GM12865 (cell line): ENCODE measurements around the gene DEFB131B.
A peak's percentile ranks its signal among the peaks of the same experiment; 100 is the strongest.

Experiments used
- DNase-seq: peaks from one replicate; pipeline ENCODE4 v3.0.0; 2010; ENCODE audit warnings: low read depth
- H3K4me3 ChIP-seq: 2 replicates; pipeline ENCODE4 v1.5.1; 2011; ENCODE audit warnings: mild to moderate bottlenecking, low read depth, low read length, control low read depth
- TF ChIP-seq, protein P1 (sequence below): IDR thresholded peaks from 2 replicates; pipeline ENCODE4 v1.5.1; 2011; ENCODE audit warnings: low read length, control low read depth, low read depth, inconsistent platforms; ENCODE audit not compliant: insufficient read depth; ENCODE audit errors: missing control alignments

Gene DEFB131B

DNA sequence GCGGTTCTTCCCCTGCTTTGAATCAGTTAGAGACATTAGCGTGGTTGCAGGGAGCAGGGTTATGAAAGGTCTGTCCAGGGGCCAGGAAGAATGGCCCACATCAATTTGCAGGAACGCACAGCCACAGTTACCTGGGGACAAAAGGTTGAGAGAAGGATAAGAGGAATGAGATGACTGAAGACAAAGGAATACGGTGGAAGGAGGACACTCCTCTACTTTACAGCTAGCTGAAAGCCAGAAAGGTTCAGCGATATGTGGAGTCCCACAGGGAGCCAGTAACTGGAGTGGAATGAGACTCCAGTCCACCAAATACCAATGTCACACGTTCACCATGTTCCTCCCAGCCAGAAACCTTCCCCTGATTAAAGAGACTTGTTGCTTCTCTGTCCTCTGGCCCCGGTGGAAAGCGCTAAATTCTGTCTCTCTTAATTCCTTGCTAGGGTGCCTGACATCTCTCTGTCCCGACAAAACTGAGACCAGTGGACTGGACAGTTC, 39.4 kb downstream of the DEFB131B start:
- TF ChIP-seq, protein P1, sequence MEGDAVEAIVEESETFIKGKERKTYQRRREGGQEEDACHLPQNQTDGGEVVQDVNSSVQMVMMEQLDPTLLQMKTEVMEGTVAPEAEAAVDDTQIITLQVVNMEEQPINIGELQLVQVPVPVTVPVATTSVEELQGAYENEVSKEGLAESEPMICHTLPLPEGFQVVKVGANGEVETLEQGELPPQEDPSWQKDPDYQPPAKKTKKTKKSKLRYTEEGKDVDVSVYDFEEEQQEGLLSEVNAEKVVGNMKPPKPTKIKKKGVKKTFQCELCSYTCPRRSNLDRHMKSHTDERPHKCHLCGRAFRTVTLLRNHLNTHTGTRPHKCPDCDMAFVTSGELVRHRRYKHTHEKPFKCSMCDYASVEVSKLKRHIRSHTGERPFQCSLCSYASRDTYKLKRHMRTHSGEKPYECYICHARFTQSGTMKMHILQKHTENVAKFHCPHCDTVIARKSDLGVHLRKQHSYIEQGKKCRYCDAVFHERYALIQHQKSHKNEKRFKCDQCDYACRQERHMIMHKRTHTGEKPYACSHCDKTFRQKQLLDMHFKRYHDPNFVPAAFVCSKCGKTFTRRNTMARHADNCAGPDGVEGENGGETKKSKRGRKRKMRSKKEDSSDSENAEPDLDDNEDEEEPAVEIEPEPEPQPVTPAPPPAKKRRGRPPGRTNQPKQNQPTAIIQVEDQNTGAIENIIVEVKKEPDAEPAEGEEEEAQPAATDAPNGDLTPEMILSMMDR = no peak
- DNase-seq = no peak
- no peak overlapping the region for H3K4me3 ChIP-seq

DNA sequence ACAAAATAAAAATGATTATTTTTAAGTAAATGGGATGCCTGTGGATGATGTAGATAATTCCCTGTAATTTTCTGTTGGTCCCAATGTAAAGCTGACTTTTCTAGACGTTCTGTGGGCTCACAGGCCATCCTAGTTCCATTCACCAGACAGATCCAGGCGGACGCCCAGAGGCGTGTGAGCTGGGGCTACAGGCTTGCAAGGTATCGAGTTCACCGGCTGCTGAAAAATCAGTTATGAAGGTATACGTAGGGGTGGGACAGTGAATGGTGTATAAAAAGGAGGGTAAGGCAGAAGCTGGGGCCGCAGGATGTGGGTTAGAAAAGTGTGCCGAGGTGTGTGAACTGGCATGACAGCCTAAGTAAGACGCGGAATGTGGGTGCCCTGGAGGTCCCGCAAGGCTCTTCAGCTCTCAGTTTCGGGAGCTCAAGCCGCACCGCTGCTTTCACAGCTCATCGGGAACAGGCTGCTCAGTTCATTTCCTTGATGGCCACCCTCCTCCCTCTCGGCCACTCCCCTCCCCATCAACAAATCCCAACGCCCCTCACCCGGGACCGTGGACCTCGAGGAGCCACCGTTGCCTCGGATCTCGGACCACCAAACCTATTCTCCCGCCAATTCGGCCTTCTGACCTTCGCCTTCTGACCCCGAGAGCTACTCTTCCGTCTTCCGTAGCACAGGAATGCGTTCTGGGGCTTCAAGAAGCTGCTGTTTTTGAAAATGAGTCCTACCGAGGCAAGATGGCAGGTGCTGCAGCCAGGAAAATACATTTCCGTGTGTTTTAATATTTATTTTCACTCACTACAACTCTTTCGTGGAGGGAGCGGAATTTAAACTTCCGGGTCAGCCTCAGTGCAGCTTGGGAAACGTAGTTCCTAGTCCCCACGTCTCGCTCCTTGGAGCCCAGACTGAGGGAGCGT, 49.8 kb downstream of the DEFB131B start, which contains the start of gene XNDC1N:
Gene XNDC1N (minus strand): TSS at position 775 of the 917 bp plus-strand sequence. CDS start 5,241 bp downstream, outside the sequence.
- peak within 1 kb of the TSS; percentile 91 for H3K4me3 ChIP-seq
- peak; percentile 90 for DNase-seq
- TF ChIP-seq, protein P1 = no peak

DNA sequence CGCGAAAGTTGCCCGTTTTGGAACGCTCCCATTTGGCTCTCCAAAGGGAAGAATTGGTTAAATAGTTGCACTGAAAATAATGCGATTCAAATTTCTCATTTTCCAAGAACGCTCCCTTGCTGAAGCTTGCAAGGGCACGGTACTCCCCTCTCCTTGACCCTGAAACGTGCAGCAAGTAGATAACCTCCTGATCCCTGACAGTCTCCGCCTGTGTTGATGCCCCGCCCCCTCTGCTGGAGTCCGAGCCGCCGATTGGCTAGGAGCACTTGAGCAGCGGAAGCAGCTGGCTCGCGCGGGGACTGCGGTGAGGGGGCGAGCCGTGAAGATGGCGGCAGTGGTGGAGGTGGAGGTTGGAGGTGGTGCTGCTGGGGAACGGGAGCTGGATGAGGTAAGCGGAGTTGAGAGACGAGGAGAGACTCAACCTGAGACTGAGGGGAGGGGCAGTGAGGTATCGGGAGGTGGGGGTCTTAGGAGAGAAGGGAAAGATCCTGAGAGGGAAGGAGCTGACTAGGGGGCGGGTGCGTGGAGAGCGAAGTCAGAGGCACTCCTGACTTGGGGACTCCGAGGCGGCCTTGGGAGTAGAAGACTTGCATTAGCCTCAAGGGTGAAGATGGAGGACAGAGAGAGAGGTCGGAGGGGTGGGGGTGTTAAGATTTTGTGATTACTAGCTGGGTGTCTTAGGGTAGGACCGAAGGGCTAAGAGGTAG, 50.6 kb downstream of the DEFB131B start, which contains the start of gene RNF121:
Gene RNF121 (plus strand): TSS at position 310 of the 707 bp plus-strand sequence. CDS start 16 bp downstream, at position 326.
- H3K4me3 ChIP-seq = peak within 1 kb of the TSS; percentile 91
- DNase-seq = peak; percentile 98
- TF ChIP-seq, protein P1 = no peak

DNA sequence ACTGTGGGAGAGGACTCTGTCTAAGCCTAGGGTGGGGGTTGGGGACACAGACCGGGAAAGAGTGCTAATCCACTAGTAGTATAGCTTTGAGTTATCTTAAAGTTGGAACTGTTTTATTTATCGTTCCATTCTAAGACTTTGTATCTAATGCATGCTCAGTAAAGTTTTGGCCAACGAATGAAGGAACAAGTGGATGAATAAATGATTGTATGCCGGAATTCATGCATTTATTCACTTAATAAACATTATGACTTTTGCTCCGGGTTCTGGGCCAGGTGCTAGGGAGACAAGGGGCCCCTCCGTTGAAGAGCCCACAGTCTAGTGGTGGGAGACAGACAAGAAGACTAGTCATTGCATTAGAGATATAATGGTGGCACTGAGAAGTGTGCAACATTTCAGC, 51.2 kb downstream of the DEFB131B start:
- peak overlapping the region; percentile 91 for H3K4me3 ChIP-seq
- TF ChIP-seq, protein P1 = no peak
- no peak for DNase-seq

DNA sequence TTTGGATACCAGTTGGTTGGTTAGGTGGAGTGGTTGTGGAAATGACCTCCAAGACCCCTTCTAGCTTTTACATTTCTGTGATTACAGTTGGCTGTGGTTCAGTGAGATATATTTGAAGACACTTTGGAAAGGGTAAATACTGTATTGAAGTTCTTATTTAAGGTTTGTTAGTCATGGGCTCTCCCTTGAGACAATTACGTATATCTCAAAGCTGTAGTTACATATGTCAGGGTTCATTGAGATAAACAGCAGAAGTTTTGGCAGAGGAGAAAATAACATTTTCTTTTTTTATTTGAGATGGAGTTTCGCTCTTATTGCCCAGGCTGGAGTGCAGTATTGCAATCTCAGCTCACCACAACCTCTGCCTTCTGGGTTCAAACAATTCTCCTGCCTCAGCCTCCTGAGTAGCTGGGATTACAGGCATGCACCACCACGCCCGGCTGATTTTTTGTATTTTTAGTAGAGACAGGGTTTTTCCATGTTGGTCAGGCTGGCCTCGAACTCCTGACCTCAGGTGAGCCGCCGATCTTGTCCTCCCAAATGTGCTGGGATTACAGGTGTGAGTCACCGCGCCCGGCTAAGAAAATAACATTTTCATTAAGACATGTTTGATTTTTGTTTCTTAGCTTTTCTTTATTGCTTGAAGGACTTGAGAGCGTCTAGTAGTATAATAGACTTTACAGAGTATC, 52.4 kb downstream of the DEFB131B start:
- H3K4me3 ChIP-seq = peak overlapping the region; percentile 91
- TF ChIP-seq, protein P1 = no peak
- DNase-seq = peak; percentile 12

DNA sequence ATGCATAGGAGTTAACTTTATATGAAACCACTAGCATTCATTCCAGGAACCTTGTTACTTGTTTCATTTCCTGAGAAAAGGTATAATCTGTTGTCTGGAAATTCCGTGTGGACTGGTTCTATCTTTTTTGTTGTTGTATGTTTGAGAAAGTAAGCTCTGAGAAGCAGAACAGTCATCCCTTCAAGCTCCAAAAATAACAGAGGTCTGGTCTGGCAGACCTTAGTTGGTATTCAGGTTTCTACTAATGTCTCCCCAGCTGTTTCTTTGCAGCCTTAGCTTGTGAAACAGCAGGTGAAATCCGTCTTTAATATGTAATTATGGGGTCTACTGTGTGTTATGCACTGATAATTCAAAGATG, 53.0 kb downstream of the DEFB131B start:
- peak overlapping the region; percentile 91 for H3K4me3 ChIP-seq
- TF ChIP-seq, protein P1 = no peak
- peak; percentile 77 for DNase-seq
